ENCODE measurements around the gene MEI1.
"Not testable (repeated sequence)": the region's sequence is repeated elsewhere in the genome, so short reads cannot be mapped to it uniquely, and the experiment has no call there.

MEI1 gene

GRCh38 chr22:41682033-41682807 lies 17.1 kb upstream of the MEI1 start:
- DNase-seq, result peak; percentile 87

GRCh38 chr22:41683052-41683451 lies 16.3 kb upstream of the MEI1 start:
- no peak for DNase-seq

DNA sequence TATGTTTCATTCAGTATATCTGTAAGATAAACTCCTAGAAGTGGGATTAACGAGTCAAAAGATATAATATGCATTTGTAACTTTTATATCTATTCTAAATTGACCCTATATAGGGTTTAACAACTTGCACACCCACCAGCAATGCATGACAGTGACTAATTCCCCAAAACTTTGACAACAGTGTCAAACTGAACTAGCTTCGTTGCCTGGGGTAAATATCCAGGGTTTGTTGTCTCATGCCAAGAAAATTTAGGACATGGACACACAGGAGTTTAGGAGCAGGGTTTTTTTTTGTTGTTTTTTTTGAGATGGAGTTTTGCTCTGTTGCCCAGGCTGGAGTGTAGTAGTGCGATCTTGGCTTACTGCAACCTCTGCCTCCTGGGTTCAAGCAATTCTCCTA lies 15.7 kb upstream of the MEI1 start:
- DNase-seq, result no peak

GRCh38 chr22:41684194-41684593 lies 15.1 kb upstream of the MEI1 start:
- DNase-seq, result no peak

DNA sequence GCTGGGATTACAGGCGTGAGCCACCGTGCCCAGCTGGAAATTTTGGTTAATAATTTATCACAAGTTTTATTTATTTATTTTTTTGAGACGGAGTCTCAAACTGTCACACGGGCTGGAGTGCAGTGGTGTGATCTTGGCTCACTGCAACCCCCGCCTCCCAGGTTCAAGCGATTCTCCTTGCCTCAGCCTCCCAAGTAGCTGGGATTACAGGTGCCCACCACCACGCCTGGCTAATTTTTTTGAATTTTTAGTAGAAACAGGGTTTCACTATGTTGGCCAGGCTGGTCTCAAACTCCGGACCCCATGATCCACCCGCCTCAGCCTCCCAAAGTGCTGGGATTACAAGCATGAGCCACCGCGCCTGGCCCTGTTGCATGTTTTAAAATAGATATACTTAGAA lies 12.4 kb upstream of the MEI1 start:
- DNase-seq, result not testable (repeated sequence)

- peak; percentile 62 for DNase-seq
Observed at GRCh38 chr22:41687901-41688364, 11.4 kb upstream of the MEI1 start.

- DNase-seq, result peak; percentile 97
Observed at GRCh38 chr22:41688365-41689211, 10.7 kb upstream of the MEI1 start, which contains the start of gene SNU13. Gene SNU13 (minus strand): TSS chr22:41688867. CDS start chr22:41688796, 71 bp downstream.

- peak; percentile 35 for DNase-seq
Observed at GRCh38 chr22:41690476-41690875, 8.8 kb upstream of the MEI1 start.

DNA sequence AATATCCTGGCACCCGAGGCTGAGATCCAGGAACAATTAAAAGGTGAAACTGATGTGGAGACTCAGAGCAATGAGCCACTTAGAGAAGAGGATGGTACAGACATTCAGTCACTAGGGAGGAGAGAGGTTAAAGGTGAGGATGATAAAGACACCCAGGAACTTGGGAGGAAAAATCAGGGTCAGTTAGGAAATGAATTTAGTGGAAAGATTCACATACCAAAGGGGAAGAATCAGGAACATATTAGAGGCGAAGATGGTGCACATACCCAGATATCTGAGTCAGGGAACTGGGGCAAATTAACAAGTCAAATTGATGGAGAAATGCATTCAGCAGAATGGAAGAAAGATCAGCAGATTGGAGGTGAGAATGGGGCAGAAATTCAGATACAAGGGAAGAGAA lies 4.1 kb upstream of the MEI1 start:
- DNase-seq, result no peak

GRCh38 chr22:41696703-41697102 lies 2.6 kb upstream of the MEI1 start:
- DNase-seq, result no peak

DNA sequence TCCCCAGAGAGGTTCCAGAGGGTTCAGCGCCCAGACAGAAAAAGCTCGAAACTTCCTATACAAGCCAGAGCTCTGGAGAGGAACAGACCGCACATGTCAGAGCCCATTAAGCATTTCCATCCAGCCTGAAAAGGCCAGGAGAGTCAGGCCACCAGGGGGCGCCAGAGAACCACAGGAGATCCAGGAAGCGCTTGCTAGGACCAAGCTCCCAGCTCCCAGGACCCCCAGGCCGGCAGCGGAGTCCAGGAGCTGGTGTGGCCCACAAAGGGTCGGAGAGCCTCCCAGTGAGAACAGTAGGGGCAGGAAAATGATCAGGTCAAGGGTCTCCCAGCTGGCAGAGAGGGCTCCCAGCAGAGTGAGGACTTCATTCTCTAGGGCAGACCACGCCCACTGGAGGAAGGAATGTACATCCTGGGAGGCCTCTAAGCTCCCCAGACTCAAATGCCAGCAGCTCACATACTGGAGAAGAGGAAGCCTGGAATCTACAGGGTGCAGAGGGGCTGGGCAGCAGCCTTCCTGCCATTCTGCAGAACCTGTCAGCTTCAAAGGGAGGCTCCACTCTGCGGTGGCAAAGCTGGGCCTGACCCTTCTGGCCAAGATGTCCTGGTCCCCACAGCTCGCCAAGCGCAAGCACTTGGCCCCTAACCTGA lies 2.1 kb upstream of the MEI1 start:
- peak; percentile 96 for DNase-seq

- DNase-seq, result no peak
Observed at GRCh38 chr22:41700108-41700364, 733 bp downstream of the MEI1 start.

- no peak for DNase-seq
Observed at GRCh38 chr22:41702763-41703162, 3.5 kb downstream of the MEI1 start.

DNA sequence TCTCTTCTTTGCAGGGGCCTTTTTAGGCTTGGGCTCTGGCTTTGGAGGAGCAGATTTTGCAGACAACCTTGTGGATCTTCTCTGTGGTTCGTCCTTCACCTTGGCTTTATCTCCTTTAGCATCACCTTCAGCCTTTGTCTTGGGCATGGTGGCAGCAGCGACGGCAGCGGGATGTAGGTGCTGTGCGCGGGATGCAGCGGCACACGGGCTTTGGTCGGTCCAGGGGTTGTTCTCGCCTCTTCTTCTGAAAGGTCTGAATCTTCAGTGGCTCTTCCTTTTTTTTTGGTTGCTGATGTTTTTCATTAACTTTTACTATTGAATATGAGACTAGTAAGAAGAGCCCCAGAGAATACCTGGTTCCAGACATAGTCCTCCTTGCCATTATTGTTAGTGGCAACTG lies 10.0 kb downstream of the MEI1 start:
- DNase-seq, result no peak

DNA sequence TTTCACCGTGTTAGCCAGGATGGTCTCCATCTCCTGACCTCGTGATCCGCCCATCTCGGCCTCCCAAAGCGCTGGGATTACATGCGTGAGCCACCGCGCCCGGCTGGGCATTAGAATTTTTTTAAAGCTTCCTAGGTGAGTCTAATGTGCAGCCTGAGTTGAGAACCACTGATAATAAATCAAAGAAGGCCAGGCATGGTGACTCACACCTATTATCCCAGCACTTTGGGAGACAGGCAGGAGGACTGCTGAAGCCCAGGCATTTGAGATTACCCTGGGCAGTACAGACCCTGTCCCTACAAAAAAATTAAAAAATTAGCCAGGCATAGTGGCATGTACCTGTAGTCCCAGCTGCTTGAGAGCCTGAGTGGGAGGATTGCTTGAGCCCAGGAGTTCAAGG lies 13.7 kb downstream of the MEI1 start:
- no peak for DNase-seq

GRCh38 chr22:41722496-41722895 lies 23.2 kb downstream of the MEI1 start:
- no peak for DNase-seq

- peak; percentile 42 for DNase-seq
Observed at GRCh38 chr22:41725510-41726110, 26.3 kb downstream of the MEI1 start.

DNA sequence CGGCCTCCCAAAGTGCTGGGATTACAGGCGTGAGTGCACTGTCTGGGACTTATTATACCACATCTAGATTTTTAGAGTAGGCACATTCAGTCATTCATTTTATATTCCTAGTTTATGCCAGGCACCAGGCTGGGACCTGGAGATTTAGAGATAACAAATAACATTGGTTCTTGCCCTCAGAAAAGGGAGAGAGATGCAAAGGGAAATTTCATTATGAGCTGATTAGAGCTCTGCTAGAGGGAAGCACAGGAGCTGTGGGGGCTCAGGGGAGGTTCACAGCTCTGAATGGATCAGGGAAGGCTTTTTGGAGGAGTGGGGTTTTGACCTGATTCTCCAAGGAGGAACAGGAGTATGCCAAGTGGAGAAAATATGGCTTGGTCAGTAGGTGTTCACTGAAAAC lies 32.3 kb downstream of the MEI1 start:
- DNase-seq, result no peak

DNA sequence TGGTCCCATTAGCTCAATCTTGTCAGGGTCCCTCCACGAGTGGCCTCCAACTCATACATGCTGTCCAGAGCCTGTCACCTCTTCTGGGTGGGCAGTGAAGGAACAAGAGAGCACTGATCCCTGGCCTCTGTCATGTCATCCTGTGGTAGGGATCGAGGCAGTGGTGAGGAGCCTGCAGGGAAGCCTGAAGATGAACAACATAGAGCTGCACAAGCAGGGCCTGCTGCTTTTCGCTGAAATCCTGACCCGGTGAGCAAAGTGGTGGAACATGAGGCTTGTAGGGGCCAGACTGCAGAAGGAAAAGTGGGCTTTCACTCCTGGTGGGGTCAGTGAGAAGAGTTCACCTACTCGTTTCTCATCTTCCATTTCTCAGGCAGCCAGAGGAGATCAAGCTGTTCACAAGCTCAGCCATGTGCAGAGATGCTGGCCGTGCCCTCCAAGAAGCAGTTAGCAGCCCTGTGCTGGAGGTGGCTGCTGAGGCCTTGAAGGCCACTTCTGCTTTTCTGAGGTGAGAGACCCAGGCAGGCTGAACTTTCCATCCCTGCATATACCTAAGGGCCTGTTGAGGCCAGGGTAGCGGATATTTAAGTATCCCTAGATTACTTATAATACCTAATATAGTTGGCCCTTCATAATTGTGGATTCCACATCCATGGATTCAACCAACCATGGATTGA lies 32.9 kb downstream of the MEI1 start:
- DNase-seq, result no peak

GRCh38 chr22:41733241-41733640 lies 33.9 kb downstream of the MEI1 start:
- not testable (repeated sequence) for DNase-seq

- DNase-seq, result no peak
Observed at GRCh38 chr22:41739576-41739975, 40.3 kb downstream of the MEI1 start.

- no peak for DNase-seq
Observed at GRCh38 chr22:41742918-41743317, 43.6 kb downstream of the MEI1 start.

DNA sequence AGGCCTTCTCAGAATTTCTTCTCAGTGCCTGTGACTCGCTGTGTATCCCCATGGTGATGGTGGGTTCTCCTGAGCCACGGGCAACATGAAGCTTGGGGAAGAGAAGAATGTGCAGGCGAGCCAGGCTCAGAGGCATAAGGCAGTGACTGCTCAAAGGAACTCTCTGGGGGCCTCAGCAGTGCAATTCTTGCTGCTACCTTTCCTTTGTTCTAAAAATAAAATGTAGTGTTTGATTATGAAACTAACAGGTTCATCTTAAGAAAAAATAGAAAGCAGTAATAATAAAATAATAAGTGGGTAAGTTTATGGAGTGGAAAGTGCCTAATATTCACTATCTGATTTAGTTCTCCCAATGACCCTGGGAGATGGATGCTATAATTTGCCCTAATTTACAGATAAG lies 46.7 kb downstream of the MEI1 start:
- no peak for DNase-seq
